ENCODE data around the gene DOCK2.
"Not testable (repeated sequence)": the region's sequence is repeated elsewhere in the genome, so short reads cannot be mapped to it uniquely, and the experiment has no call there.

DOCK2 gene

GRCh38 chr5:169615561-169615960 is 21.5 kb upstream of the DOCK2 start (continued):
- no peak for TF ChIP-seq ZSCAN23 (tag by site-specific recombination; IDR thresholded peaks at IDR 0.05)
- no peak for TF ChIP-seq ZNF555 (tag by site-specific recombination; conservative IDR thresholded peaks at IDR 0.05)
- no peak for TF ChIP-seq ZSCAN30 (tag by site-specific recombination; IDR thresholded peaks at IDR 0.05)
- TF ChIP-seq ZNF37A (tag by site-specific recombination; IDR thresholded peaks at IDR 0.05), result no peak
- no peak for TF ChIP-seq HOXA7 (CRISPR knock-in tag; IDR thresholded peaks at IDR 0.05; ENCODE audit: borderline replicate concordance)
- TF ChIP-seq ZNF335 (tag by site-specific recombination; conservative IDR thresholded peaks at IDR 0.05), result no peak
- TF ChIP-seq, protein P1, sequence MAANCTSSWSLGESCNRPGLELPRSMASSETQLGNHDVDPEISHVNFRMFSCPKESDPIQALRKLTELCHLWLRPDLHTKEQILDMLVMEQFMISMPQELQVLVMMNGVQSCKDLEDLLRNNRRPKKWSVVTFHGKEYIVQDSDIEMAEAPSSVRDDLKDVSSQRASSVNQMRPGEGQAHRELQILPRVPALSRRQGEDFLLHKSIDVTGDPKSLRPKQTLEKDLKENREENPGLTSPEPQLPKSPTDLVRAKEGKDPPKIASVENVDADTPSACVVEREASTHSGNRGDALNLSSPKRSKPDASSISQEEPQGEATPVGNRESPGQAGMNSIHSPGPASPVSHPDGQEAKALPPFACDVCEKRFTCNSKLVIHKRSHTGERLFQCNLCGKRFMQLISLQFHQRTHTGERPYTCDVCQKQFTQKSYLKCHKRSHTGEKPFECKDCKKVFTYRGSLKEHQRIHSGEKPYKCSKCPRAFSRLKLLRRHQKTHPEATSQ (tag by site-specific recombination; IDR thresholded peaks at IDR 0.05), result no peak
- TF ChIP-seq ZNF202 (tag by site-specific recombination; IDR thresholded peaks at IDR 0.05; ENCODE audit: borderline replicate concordance), result no peak

DNA sequence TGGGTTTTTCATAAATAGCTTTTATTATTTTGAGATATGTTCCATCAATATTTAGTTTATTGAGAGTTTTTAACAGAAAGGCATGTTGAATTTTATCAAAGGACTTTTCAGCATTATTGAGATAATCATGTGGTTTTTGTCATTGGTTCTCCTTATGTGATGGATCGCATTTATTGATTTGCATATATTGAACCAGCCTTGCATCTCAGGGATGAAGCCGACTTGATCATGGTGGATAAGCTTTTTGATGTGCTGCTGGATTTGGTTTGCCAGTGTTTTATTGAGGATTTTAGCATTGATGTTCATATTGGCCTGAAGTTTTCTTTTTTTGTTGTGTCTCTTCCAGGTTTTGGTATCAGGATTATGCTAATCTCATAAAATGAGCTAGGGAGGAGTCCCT is 12.8 kb upstream of the DOCK2 start:
- H3K4me1 ChIP-seq (ENCODE audit: control insufficient read depth, insufficient read depth, low read length); H3K9me3 ChIP-seq (ENCODE audit: control insufficient read depth, insufficient read depth, low read depth, low read length); H3K27ac ChIP-seq (ENCODE audit: extremely low read depth, low read depth, low read length); H3K36me3 ChIP-seq (ENCODE audit: control insufficient read depth in 2 of 2, insufficient read depth in 1 of 2, low read length in 2 of 2); POLR2A ChIA-PET; H3K4me3 ChIP-seq (ENCODE audit: low read depth, low read length): not testable (repeated sequence)
- CTCF ChIA-PET, result interaction anchor here (1.3 kb wide), 1 partner anchor 356 kb away, joined by 7 read pairs; the partner anchor contains the start of gene INSYN2B

DNA sequence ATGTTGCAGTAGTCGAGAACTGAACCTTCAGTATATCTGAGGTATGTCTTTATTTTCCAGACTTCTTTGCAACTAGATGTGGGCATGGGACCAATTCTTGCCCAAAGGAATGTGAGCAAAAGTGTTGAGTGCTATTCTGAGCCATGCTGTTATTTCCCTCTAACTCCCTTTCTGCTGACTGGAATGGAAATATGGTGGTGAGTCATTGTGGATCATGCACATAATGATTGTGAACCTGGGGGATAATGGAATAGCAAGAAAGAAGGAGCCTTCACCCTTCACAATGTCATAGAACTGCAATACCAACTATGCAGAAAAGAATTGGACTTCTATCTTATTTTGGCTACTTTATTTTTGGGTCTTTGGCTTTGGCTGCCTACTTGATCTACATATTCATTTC is 10.3 kb upstream of the DOCK2 start:
- no peaks in the 10 kb centered on the region for H3K4me1 ChIP-seq (ENCODE audit: control insufficient read depth, insufficient read depth, low read length)
- no peak overlapping the region for H3K4me3 ChIP-seq (ENCODE audit: low read depth, low read length)
- POLR2A ChIA-PET, result no interaction called here
- H3K36me3 ChIP-seq (ENCODE audit: control insufficient read depth in 2 of 2, insufficient read depth in 1 of 2, low read length in 2 of 2), result no peaks in the 10 kb centered on the region
- H3K27ac ChIP-seq (ENCODE audit: extremely low read depth, low read depth, low read length), result no peak overlapping the region
- no peaks in the 10 kb centered on the region for H3K9me3 ChIP-seq (ENCODE audit: control insufficient read depth, insufficient read depth, low read depth, low read length)
- CTCF ChIA-PET, result no interaction called here
- TF ChIP-seq ZNF776 (tag by site-specific recombination; IDR thresholded peaks at IDR 0.05; ENCODE audit: borderline replicate concordance) (no peak), AEBP2 (tag by site-specific recombination; IDR thresholded peaks at IDR 0.05; ENCODE audit: borderline replicate concordance) (no peak), ZNF37A (tag by site-specific recombination; IDR thresholded peaks at IDR 0.05) (no peak), ZFP37 (tag by site-specific recombination; IDR thresholded peaks at IDR 0.05) (no peak), MEIS1 (CRISPR knock-in tag; IDR thresholded peaks at IDR 0.05; ENCODE audit: borderline replicate concordance) (no peak), ZNF112 (tag by site-specific recombination; IDR thresholded peaks at IDR 0.05) (no peak), ZNF555 (tag by site-specific recombination; conservative IDR thresholded peaks at IDR 0.05) (no peak), ZNF629 (tag by site-specific recombination; IDR thresholded peaks at IDR 0.05) (no peak), ZNF24 (tag by site-specific recombination; IDR thresholded peaks at IDR 0.05) (no peak), ZNF707 (tag by site-specific recombination; IDR thresholded peaks at IDR 0.05) (no peak), BCL11B (tag by site-specific recombination; IDR thresholded peaks at IDR 0.05; ENCODE audit: low read depth) (no peak), ZNF223 (tag by site-specific recombination; IDR thresholded peaks at IDR 0.05) (no peak)

- Histone ChIP-seq H3K27ac (ENCODE audit: extremely low read depth, low read depth, low read length) (no peak overlapping the region), H3K4me3 (ENCODE audit: low read depth, low read length) (no peak overlapping the region), H3K4me1 (ENCODE audit: control insufficient read depth, insufficient read depth, low read length) (no peaks in the 10 kb centered on the region), H3K9me3 (ENCODE audit: control insufficient read depth, insufficient read depth, low read depth, low read length) (no peaks in the 10 kb centered on the region), H3K36me3 (ENCODE audit: control insufficient read depth in 2 of 2, insufficient read depth in 1 of 2, low read length in 2 of 2) (no peaks in the 10 kb centered on the region)
- ChIA-PET POLR2A (no interaction called here), CTCF (no interaction called here)
- TF ChIP-seq KLF7 (tag by site-specific recombination; IDR thresholded peaks at IDR 0.05; ENCODE audit: borderline replicate concordance) (no peak), ZNF146 (tag by site-specific recombination; IDR thresholded peaks at IDR 0.05) (no peak), ZNF366 (tag by site-specific recombination; conservative IDR thresholded peaks at IDR 0.05) (no peak), ZBTB48 (tag by site-specific recombination; IDR thresholded peaks at IDR 0.05) (no peak), ZFP3 (tag by site-specific recombination; IDR thresholded peaks at IDR 0.05; ENCODE audit: low read depth) (no peak), ZNF560 (tag by site-specific recombination; IDR thresholded peaks at IDR 0.05; ENCODE audit: borderline replicate concordance) (no peak), ZNF112 (tag by site-specific recombination; IDR thresholded peaks at IDR 0.05) (no peak), ZNF670 (tag by site-specific recombination; IDR thresholded peaks at IDR 0.05; ENCODE audit: low read depth) (no peak), ZNF266 (tag by site-specific recombination; IDR thresholded peaks at IDR 0.05; ENCODE audit: low read depth) (no peak), ZNF423 (tag by site-specific recombination; IDR thresholded peaks at IDR 0.05) (no peak), ZNF837 (tag by site-specific recombination; IDR thresholded peaks at IDR 0.05) (no peak), MEIS1 (CRISPR knock-in tag; IDR thresholded peaks at IDR 0.05; ENCODE audit: borderline replicate concordance) (no peak), ZNF350 (tag by site-specific recombination; IDR thresholded peaks at IDR 0.05) (no peak)
These were observed 9.5 kb upstream of the DOCK2 start for GRCh38 chr5:169627551-169627950.

Measured in HEK293 (cell line).